ENCODE data around the gene RAPGEF1.

RAPGEF1 gene

GRCh38 chr9:131608493-131609037, 131.3 kb downstream of the RAPGEF1 start:
- H3K4me3 ChIP-seq (ENCODE audit: insufficient read depth, low read length, poor library complexity, severe bottlenecking), result no peak overlapping the region
- no peaks in the 10 kb centered on the region for H3K79me2 ChIP-seq (ENCODE audit: insufficient read depth, low read length)
- H3K9me2 ChIP-seq (replicated peaks; ENCODE audit: insufficient read depth, low read length), result no peaks in the 10 kb centered on the region
- no peaks in the 10 kb centered on the region for H3K9me3 ChIP-seq (ENCODE audit: insufficient read depth, low read length)
- TF ChIP-seq EZH2phosphoT487 (conservative IDR thresholded peaks at IDR 0.05; ENCODE audit: low read length) (no peak), CTCF (IDR thresholded peaks at IDR 0.05; ENCODE audit: insufficient read depth, low read length, poor library complexity, severe bottlenecking) (no peak)
- H2AFZ ChIP-seq (ENCODE audit: low read depth, low read length, severe bottlenecking), result no peak overlapping the region
- no peaks in the 10 kb centered on the region for H4K20me1 ChIP-seq (ENCODE audit: low read depth, low read length)
- H3K27ac ChIP-seq (ENCODE audit: low read depth, low read length), result no peak overlapping the region
- no peak overlapping the region for H3K4me2 ChIP-seq (ENCODE audit: low read depth, low read length, poor library complexity, severe bottlenecking)
- H3K9ac ChIP-seq (ENCODE audit: low read length), result no peak overlapping the region
- no peaks in the 10 kb centered on the region for H3K36me3 ChIP-seq (ENCODE audit: low read length)
- H3F3A ChIP-seq (ENCODE audit: insufficient read depth), result no peaks in the 10 kb centered on the region
- H3K27me3 ChIP-seq (ENCODE audit: low read length), result no peaks in the 10 kb centered on the region

GRCh38 chr9:131607591-131607990, 132.3 kb downstream of the RAPGEF1 start:
- H3K27ac ChIP-seq (ENCODE audit: low read depth, low read length), result no peak overlapping the region
- TF ChIP-seq CTCF (IDR thresholded peaks at IDR 0.05; ENCODE audit: insufficient read depth, low read length, poor library complexity, severe bottlenecking), result no peak
- TF ChIP-seq EZH2phosphoT487 (conservative IDR thresholded peaks at IDR 0.05; ENCODE audit: low read length), result no peak
- H3K9me2 ChIP-seq (replicated peaks; ENCODE audit: insufficient read depth, low read length), result no peaks in the 10 kb centered on the region
- no peak overlapping the region for H3K9ac ChIP-seq (ENCODE audit: low read length)
- H3K9me3 ChIP-seq (ENCODE audit: insufficient read depth, low read length), result no peaks in the 10 kb centered on the region
- H3K4me3 ChIP-seq (ENCODE audit: insufficient read depth, low read length, poor library complexity, severe bottlenecking), result no peak overlapping the region
- H4K20me1 ChIP-seq (ENCODE audit: low read depth, low read length), result no peaks in the 10 kb centered on the region
- no peaks in the 10 kb centered on the region for H3F3A ChIP-seq (ENCODE audit: insufficient read depth)
- no peaks in the 10 kb centered on the region for H3K79me2 ChIP-seq (ENCODE audit: insufficient read depth, low read length)
- H3K4me2 ChIP-seq (ENCODE audit: low read depth, low read length, poor library complexity, severe bottlenecking), result no peak overlapping the region
- no peak overlapping the region for H2AFZ ChIP-seq (ENCODE audit: low read depth, low read length, severe bottlenecking)
- H3K36me3 ChIP-seq (ENCODE audit: low read length), result no peaks in the 10 kb centered on the region
- H3K27me3 ChIP-seq (ENCODE audit: low read length), result no peaks in the 10 kb centered on the region

- Histone ChIP-seq H3K79me2 (ENCODE audit: insufficient read depth, low read length) (no peaks in the 10 kb centered on the region), H3K9me2 (replicated peaks; ENCODE audit: insufficient read depth, low read length) (no peaks in the 10 kb centered on the region), H4K20me1 (ENCODE audit: low read depth, low read length) (no peaks in the 10 kb centered on the region), H3K9me3 (ENCODE audit: insufficient read depth, low read length) (no peaks in the 10 kb centered on the region), H3K36me3 (ENCODE audit: low read length) (no peaks in the 10 kb centered on the region), H3K4me2 (ENCODE audit: low read depth, low read length, poor library complexity, severe bottlenecking) (no peak overlapping the region), H2AFZ (ENCODE audit: low read depth, low read length, severe bottlenecking) (no peak overlapping the region), H3F3A (ENCODE audit: insufficient read depth) (no peaks in the 10 kb centered on the region), H3K9ac (ENCODE audit: low read length) (no peak overlapping the region), H3K27ac (ENCODE audit: low read depth, low read length) (no peak overlapping the region), H3K4me3 (ENCODE audit: insufficient read depth, low read length, poor library complexity, severe bottlenecking) (no peak overlapping the region), H3K27me3 (ENCODE audit: low read length) (no peaks in the 10 kb centered on the region)
- TF ChIP-seq CTCF (IDR thresholded peaks at IDR 0.05; ENCODE audit: insufficient read depth, low read length, poor library complexity, severe bottlenecking), result no peak
- no peak for TF ChIP-seq EZH2phosphoT487 (conservative IDR thresholded peaks at IDR 0.05; ENCODE audit: low read length)
These were observed 132.8 kb downstream of the RAPGEF1 start for GRCh38 chr9:131606896-131607567.

All from SU-DHL-6 (cell line).